Prostate gland (tissue), 2 donors: ENCODE measurements around the gene LCE3D.

ENCODE experiments used
- CTCF ChIP-seq, 4 experiments: fragments of 200-600 bp in 2 of 4; fragments of 450-650 bp in 2 of 4; sonication (generic) in 2 of 4; IDR thresholded peaks; 1 replicate in 3 of 4; 2 replicates in 1 of 4; pipeline ENCODE4 v1.5.1; 2016 to 2019; ENCODE audit warnings: antibody characterized with exemption in 4 of 4, mild to moderate bottlenecking in 2 of 4, moderate library complexity in 2 of 4
- POLR2A ChIP-seq: fragments of 450-650 bp; IDR thresholded peaks from one replicate; pipeline ENCODE4 v1.6.1; 2016; ENCODE audit warnings: antibody characterized with exemption, mild to moderate bottlenecking
- POLR2AphosphoS5 ChIP-seq: sonication (generic); formaldehyde crosslinking; IDR thresholded peaks from one replicate; pipeline ENCODE4 v1.6.1; 2017; ENCODE audit warnings: antibody characterized with exemption

- TF ChIP-seq CTCF (IDR thresholded peaks at IDR 0.05) (no peak), POLR2A (no peak), POLR2AphosphoS5 (no peak)
These were observed 43.0 kb upstream of the LCE3D start for GRCh38 chr1:152623203-152623844.
